Type B pancreatic cell (in vitro differentiated cells): ENCODE measurements around the gene VASH1. TPM values are rescaled to one million over a fixed set of nuclear protein-coding genes. Genes with fewer than 3 reads are reported as not detected.

Experiments
- DNase-seq: peaks from one replicate; pipeline ENCODE4 v3.0.0; 2021; ENCODE audit warnings: mixed read lengths; ENCODE audit not compliant: unreplicated experiment; ENCODE audit errors: extremely low spot score
- H3K27ac Mint-ChIP-seq: 2 replicates; pipeline ENCODE4 v1.8.0; 2021; ENCODE audit warnings: mild to moderate bottlenecking, mixed read lengths
- H3K27me3 Mint-ChIP-seq: 2 replicates; pipeline ENCODE4 v1.8.0; 2021; ENCODE audit warnings: mixed read lengths
- H3K36me3 Mint-ChIP-seq: 2 replicates; pipeline ENCODE4 v1.8.0; 2021; ENCODE audit warnings: mixed read lengths
- H3K4me1 Mint-ChIP-seq: one replicate; pipeline ENCODE4 v1.8.0; 2021; ENCODE audit warnings: mixed read lengths; ENCODE audit not compliant: unreplicated experiment
- H3K4me3 Mint-ChIP-seq: 2 replicates; pipeline ENCODE4 v1.8.0; 2021; ENCODE audit warnings: mild to moderate bottlenecking, mixed read lengths
- H3K9me3 Mint-ChIP-seq: 2 replicates; pipeline ENCODE4 v1.8.0; 2021; ENCODE audit warnings: mixed read lengths
- CTCF ChIP-seq: fragments of 200-600 bp; sonication (generic); conservative IDR thresholded peaks from 2 replicates; pipeline ENCODE4 v1.5.0; 2021; ENCODE audit warnings: antibody characterized with exemption, mild to moderate bottlenecking
- total RNA-seq: library from RNA; stranded (reverse); gene quantifications from 2 replicates; pipeline ENCODE4 v1.2.1, GENCODE V29; 2021; ENCODE audit warnings: low replicate concordance

VASH1 gene
- total RNA-seq, 1 donor from 2014 or later, result 28.8 TPM

GRCh38 chr14:76770521-76771436 is 9.5 kb downstream of the VASH1 start:
- TF ChIP-seq CTCF, result no peak
- no peaks in the 10 kb centered on the region for H3K27me3 Mint-ChIP-seq
- peak; percentile 53 for DNase-seq
- peaks cover 20% of the 10 kb centered on the region for H3K4me1 Mint-ChIP-seq
- H3K27ac Mint-ChIP-seq, result no peak overlapping the region
- no peaks in the 10 kb centered on the region for H3K36me3 Mint-ChIP-seq
- H3K4me3 Mint-ChIP-seq, result no peak overlapping the region
- H3K9me3 Mint-ChIP-seq, result no peaks in the 10 kb centered on the region

GRCh38 chr14:76771437-76771980 is 10.2 kb downstream of the VASH1 start:
- no peak for TF ChIP-seq CTCF
- Mint-ChIP-seq H3K36me3 (no peaks in the 10 kb centered on the region), H3K27me3 (no peaks in the 10 kb centered on the region), H3K9me3 (no peaks in the 10 kb centered on the region), H3K4me3 (no peak overlapping the region), H3K27ac (no peak overlapping the region), H3K4me1 (peaks cover 20% of the 10 kb centered on the region)
- DNase-seq, result peak; percentile 40

- H3K27ac Mint-ChIP-seq, result no peak overlapping the region
- H3K27me3 Mint-ChIP-seq, result no peaks in the 10 kb centered on the region
- no peak for TF ChIP-seq CTCF
- H3K36me3 Mint-ChIP-seq, result no peaks in the 10 kb centered on the region
- DNase-seq, result peak; percentile 64
- peaks cover 20% of the 10 kb centered on the region for H3K4me1 Mint-ChIP-seq
- H3K4me3 Mint-ChIP-seq, result peak overlapping the region; percentile 11
- no peaks in the 10 kb centered on the region for H3K9me3 Mint-ChIP-seq
Observed at GRCh38 chr14:76772300-76773187, 11.3 kb downstream of the VASH1 start.

- Mint-ChIP-seq H3K27ac (no peak overlapping the region), H3K27me3 (no peaks in the 10 kb centered on the region), H3K36me3 (no peaks in the 10 kb centered on the region), H3K4me3 (no peak overlapping the region), H3K4me1 (peaks cover 12% of the 10 kb centered on the region), H3K9me3 (no peaks in the 10 kb centered on the region)
- peak; percentile 29 for DNase-seq
- TF ChIP-seq CTCF, result no peak
Observed at GRCh38 chr14:76773188-76773885, 12.1 kb downstream of the VASH1 start.
